NCI-H1694 (cell line): ENCODE data around the gene SMARCAL1.

ENCODE experiments used
- DNase-seq: peaks from one replicate; lab custom pipeline; 2025; lab: John Stamatoyannopoulos, UW

Gene SMARCAL1

GRCh38 chr2:216475767-216476166, 63.5 kb downstream of the SMARCAL1 start:
- no peak for DNase-seq

DNA sequence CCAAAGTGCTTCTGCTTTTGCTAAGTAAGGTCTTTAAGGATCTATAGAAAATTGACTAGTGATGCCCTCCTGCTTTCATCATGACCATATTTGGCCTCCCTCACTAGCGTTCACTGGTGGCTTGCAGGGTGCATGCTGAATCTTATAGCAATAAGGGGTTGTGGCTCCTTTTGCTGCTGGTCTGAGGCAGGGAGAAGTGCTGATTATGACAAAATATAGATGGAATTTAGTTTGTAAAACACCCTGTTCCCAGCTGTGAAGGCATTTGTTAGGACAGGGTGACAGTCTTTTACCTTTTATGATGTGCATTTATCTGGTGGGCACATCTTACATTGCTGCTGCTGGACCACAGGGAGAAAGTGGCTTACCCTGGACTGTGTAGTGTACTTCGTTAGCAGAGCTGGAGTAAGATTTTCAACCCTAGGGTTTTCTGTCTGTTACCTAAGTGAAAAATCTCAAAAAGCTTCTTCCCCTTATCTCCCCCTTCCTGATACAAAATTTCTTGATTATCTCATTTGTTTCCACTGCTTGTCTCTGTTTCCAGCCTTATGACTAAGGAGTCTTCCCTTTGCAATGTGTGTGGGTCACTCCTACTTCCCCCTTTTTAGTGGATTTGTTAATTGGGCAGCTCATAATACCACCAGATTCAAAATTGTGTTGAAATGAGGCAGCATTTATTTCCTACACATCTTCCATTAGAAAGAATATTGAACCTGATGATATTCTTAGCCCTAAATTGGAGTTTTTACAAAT, 65.2 kb downstream of the SMARCAL1 start:
- DNase-seq, result no peak

DNA sequence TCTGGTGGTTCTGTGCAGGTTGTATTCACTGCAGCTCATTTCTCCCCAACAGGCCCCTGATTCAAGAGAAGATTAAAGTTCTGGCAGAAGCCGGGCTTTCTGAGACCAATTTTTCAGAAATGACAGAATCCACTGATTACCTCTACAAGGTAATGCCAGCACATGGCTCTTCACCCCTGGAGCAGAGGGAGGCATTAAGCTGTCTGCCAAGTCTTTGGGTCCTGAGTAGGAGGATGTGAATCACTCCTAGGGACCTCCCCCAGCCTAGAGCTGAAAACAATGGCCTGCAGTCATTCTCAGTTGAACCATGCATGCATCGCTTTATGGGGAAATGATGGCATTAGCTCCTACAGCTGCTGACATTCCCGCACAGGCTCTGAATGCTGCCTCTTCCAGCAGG, 65.9 kb downstream of the SMARCAL1 start:
- DNase-seq, result no peak

DNA sequence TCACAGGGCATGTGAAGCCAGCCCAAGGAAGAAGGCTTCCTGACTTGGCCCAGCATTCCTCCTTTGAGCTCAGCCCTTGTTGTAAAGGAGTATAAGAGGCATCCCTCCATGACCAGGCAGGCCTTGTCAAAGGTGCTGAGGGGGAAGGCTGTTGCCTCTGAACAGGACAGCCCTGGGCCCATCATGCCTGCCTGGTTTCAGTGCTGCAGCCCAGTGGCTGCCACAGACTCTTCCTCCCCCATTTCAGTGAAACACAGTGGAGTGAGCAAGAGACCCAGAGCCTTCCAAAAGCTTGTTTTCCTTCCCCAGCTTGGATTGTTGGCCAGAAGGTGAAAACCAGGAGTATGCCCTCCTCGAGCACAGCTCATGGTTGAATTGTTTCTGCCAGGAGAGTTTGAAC, 66.5 kb downstream of the SMARCAL1 start:
- no peak for DNase-seq

GRCh38 chr2:216480221-216480620, 67.9 kb downstream of the SMARCAL1 start:
- no peak for DNase-seq

- DNase-seq, result no peak
Measured at GRCh38 chr2:216482640-216483039, 70.4 kb downstream of the SMARCAL1 start.

DNA sequence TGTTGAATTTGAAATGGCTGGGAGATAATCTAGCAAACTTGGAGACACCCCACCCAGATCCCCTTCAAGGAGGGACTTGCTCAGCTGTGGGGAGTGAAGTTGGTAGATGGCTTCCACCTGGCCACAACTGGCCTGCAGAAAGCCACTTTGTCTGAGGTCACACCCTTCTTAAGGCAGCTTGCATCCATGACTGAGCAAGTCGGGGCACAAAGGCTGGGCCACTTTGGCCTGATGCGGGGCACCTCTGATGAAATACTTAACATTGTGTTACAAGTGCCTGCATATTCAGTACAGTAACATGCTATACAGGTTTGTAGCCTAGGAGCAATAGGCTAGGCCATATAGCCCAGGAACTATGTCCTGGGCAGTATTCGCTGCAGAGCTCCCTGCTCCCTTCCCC, 73.0 kb downstream of the SMARCAL1 start:
- no peak for DNase-seq

DNA sequence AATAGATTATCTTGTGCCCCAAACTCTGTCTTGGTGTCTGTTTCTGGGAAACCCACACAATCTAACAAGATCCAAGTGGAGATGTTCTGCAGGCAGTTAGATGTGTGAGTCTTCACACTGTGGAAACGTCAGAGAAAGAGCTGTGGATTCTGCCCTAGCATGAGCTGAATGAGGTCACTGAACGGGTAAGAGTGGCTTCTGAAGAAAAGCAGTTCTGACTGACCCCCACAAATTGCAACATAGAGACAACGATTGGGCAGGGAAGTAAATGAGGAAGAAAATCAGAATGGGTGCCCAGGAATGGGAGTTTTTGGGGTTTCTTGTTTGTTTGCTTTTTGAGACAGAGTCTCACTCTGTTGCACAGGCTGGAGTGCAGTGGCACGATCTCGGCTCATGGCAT, 73.5 kb downstream of the SMARCAL1 start:
- no peak for DNase-seq

DNA sequence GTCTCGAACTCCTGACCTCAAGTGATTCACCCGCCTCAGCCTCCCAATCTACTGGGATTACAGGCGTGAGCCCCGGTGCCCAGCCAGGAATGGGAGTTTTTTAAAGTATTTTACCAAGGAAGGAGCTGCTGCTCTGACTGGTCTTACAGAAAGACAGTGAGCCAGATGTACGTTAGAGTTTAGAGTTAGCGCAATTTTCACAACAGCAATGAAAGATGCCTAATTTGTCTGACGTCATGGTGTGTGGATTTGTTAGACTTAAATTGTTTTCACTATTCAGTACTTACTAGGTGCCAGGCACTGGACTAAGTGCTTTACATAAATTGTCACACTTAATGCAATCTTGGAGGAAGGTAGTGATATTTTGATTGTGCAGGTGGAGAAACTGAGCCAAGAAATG, 74.0 kb downstream of the SMARCAL1 start:
- DNase-seq, result no peak

DNA sequence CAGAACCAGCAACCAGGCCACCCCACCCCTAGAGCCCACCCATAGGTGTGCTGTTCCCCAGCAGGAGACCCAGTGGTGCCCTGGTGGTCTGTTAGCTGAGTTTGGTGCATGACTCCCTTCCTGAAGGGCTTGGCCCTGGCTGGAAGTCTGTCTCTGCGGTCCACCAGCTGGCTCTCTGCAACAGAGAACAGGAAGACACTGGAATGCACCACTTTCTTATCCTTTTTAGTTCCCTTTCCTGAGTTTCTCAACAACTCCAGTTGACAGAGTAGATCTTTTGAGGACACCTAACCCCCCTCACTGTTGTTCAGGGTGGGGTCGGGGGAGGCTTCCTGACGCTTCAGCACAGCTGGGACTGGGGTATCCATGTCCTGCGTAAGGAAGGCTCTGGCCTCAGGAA, 74.4 kb downstream of the SMARCAL1 start:
- DNase-seq, result no peak

- no peak for DNase-seq
Measured at GRCh38 chr2:216490061-216490460, 77.8 kb downstream of the SMARCAL1 start.

- DNase-seq, result no peak
Measured at GRCh38 chr2:216491793-216492596, 79.7 kb downstream of the SMARCAL1 start.

- DNase-seq, result no peak
Measured at GRCh38 chr2:216492597-216493333, 80.5 kb downstream of the SMARCAL1 start.

- DNase-seq, result no peak
Measured at GRCh38 chr2:216493334-216493685, 81.0 kb downstream of the SMARCAL1 start.

DNA sequence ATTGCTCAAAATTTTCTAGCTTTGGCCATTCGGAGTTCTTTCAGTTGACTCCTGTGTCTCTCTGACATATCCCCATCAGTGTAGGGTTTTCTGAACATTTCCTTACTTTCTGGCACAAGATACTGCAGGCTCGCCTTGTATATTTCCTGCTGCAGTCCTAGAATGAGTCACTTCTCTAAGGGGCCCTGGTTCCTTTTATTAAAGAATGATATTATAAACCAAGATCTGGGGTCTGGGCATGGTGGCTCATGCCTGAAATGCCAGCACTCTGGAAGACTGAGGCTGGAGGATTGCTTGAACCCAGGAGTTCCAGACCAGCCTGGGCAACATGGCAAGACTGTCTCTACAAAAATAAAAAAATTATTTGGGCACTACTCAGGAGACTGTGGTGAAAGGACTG, 83.4 kb downstream of the SMARCAL1 start:
- DNase-seq, result no peak

GRCh38 chr2:216497382-216498069, 85.2 kb downstream of the SMARCAL1 start:
- DNase-seq, result no peak

GRCh38 chr2:216498070-216498378, 85.7 kb downstream of the SMARCAL1 start:
- DNase-seq, result no peak

DNA sequence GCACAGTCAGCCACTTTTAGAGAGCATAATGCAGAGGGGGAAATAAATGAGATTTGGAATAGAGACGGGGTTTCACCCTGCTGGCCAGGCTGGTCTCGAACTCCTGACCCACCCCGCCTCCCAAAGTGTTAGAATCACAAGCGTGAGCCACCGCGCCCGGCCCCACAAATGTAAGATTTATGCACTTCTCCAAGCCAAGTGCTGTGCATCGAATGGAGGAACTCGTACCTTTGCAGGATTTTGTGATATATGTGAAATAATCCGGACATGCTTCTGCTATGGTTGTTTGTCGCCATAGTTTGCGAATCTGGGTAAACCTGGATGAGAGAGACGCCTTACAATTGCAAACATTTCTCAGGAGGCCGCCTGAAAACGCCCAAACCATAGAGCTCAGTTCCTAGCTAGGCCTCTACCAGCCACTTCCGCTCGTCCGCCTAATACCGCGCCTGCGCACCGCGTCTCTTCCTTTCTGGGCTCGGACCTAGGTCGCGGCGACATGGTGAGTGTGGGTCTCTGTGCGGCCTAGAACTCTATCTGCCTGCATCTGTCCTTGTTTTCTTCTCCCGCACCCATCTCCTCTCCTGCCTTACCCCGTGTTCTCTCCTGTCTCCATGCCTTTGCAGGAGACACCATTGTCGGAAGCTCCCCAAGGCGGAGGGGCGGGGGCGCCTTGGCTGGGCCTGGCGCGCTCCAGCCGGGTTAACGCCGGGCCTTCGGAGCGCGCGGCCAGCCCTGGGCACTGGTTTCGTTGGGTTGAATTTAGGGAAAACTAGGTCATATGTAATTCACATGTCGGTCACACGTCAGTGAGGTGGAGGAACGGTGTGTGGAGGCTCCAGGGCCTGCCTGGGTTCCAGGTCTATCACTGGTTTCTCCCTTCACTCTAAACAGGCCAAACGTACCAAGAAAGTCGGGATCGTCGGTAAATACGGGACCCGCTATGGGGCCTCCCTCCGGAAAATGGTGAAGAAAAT, 86.4 kb downstream of the SMARCAL1 start, which contains the start of gene RPL37A:
Gene RPL37A, plus strand, starts transcription at position 466 of the 974 bp plus-strand sequence. Its CDS starts 31 bp downstream, at position 497.
- peak; percentile 95 for DNase-seq

GRCh38 chr2:216499641-216500218, 87.4 kb downstream of the SMARCAL1 start:
- no peak for DNase-seq

DNA sequence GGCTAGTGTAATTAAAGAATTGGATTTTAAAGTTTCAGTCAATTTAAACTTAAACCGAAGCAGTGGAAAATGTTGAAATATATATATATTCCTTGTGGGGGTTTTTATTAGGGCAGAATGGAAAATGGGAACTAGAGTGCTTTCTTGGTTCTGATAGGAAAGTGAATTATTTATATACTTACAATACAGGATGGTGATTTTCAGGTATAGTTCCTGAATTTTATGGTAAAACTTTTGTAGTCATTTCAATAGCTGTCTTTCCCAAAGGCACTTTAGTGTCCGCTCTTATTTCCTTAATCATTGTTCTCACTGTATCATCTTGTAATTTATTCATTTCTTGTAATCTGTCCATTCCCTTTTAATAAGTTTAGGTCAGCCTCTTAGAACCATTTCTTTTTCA, 88.3 kb downstream of the SMARCAL1 start:
- no peak for DNase-seq

DNA sequence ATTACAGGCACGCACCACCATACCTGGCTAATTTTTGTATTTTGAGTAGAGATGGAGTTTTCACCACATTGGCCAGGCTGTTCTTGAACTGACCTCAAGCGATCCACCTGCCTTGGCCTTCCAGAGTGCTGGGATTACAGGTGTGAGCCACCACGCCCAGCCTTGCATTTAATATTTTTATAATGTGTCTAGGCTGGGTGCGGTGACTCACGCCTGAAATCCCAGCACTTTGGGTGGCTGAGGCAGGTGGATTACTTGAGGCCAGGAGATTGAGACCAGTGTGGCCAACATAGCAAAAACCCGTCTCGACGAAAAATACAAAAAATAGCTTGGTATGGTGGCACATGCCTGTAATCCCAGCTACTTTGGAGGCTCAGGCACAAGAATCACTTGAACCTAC, 89.6 kb downstream of the SMARCAL1 start:
- DNase-seq, result no peak
